ENCODE data around the gene ESD. TPM values are rescaled to one million over a fixed set of nuclear protein-coding genes. Genes with fewer than 3 reads are reported as not detected.
A peak's percentile ranks its signal among the peaks of the same experiment; 100 is the strongest.
"Not testable (repeated sequence)": the region's sequence is repeated elsewhere in the genome, so short reads cannot be mapped to it uniquely, and the experiment has no call there.

The ESD gene
- total RNA-seq, 1 donor from 2014 or later, result 191 TPM

DNA sequence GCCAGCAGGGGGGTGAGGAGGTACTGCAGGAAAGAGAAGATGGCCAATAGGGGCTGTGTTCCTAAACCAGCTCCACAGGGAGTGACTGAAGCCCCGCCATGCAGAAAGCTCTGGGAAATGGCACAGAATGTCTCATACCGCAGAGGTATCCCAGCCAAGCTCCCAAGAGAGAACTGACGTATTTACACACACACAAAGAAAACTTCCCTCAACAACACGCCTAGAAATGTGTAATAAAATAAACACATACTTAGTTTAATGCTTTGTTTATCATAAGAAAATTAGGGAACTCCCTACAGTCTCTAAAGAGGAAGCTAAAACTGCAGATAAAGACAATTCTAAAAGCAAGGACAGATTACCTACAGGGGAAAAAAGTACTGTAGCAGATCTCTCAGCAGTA lies 40.0 kb downstream of the ESD start:
- Histone ChIP-seq H4K20me1 (ENCODE audit: low read depth) (no peaks in the 10 kb centered on the region), H3F3A (ENCODE audit: low read depth) (no peaks in the 10 kb centered on the region), H3K9me3 (ENCODE audit: low read depth) (no peaks in the 10 kb centered on the region), H3K79me2 (ENCODE audit: low read depth) (no peaks in the 10 kb centered on the region), H3K27me3 (no peaks in the 10 kb centered on the region), H3K4me2 (no peak overlapping the region), H3K27ac (no peak overlapping the region), H3K4me3 (no peak overlapping the region), H2AFZ (replicated peaks) (peak overlapping the region; percentile 29), H3K9ac (no peak overlapping the region), H3K4me1 (no peaks in the 10 kb centered on the region), H3K36me3 (no peaks in the 10 kb centered on the region)
- H3K27ac Mint-ChIP-seq, result no peak overlapping the region
- no peak for TF ChIP-seq EZH2 (IDR thresholded peaks at IDR 0.05)
- TF ChIP-seq, protein P1, sequence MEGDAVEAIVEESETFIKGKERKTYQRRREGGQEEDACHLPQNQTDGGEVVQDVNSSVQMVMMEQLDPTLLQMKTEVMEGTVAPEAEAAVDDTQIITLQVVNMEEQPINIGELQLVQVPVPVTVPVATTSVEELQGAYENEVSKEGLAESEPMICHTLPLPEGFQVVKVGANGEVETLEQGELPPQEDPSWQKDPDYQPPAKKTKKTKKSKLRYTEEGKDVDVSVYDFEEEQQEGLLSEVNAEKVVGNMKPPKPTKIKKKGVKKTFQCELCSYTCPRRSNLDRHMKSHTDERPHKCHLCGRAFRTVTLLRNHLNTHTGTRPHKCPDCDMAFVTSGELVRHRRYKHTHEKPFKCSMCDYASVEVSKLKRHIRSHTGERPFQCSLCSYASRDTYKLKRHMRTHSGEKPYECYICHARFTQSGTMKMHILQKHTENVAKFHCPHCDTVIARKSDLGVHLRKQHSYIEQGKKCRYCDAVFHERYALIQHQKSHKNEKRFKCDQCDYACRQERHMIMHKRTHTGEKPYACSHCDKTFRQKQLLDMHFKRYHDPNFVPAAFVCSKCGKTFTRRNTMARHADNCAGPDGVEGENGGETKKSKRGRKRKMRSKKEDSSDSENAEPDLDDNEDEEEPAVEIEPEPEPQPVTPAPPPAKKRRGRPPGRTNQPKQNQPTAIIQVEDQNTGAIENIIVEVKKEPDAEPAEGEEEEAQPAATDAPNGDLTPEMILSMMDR (IDR thresholded peaks at IDR 0.05), result no peak
- TF ChIP-seq EZH2phosphoT487 (IDR thresholded peaks at IDR 0.05), result no peak
- no peaks in the 10 kb centered on the region for H3K27me3 Mint-ChIP-seq (ENCODE audit: insufficient read depth, low read depth)
- no peaks in the 10 kb centered on the region for H3K36me3 Mint-ChIP-seq
- H3K4me1 Mint-ChIP-seq, result peaks cover 5% of the 10 kb centered on the region
- H3K9me3 Mint-ChIP-seq, result no peaks in the 10 kb centered on the region
- no peak for DNase-seq (ENCODE audit: low spot score)
- H3K4me3 Mint-ChIP-seq, result no peak overlapping the region

DNA sequence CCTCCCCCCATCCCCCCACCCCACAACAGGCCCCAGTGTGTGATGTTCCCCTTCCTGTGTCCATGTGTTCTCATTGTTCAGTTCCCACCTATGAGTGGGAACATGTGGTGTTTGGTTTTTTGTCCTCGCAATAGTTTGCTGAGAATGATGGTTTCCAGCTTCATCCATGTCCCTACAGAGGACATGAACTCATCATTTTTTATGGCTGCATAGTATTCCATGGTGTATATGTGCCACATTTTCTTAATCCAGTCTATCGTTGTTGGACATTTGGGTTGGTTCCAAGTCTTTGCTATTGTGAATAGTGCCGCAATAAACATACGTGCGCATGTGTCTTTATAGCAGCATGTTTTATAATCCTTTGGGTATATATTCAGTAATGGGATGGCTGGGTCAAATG lies 41.5 kb downstream of the ESD start:
- H3K27me3 Mint-ChIP-seq (ENCODE audit: insufficient read depth, low read depth); H3K4me2 ChIP-seq: not testable (repeated sequence)

DNA sequence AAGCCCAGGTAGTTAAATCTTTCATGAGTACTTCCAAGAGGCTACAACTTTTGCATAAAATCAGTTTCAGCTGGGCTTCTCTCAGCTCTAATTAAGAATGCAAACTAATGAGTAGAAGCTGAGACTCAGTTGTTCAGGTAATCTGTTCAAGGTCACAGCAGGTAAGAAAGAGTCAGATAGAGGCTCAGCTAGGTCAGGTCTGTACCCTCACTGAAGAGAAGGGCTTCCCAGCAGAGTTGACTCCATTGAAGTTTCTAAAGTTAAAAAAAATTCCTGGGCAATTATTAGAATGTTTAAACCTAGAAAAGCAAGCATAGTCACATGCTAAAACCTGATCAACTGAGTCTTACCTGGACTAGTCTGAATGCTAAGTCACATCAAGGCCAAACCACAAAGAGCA lies 42.1 kb downstream of the ESD start:
- Histone ChIP-seq H3K79me2 (ENCODE audit: low read depth) (no peaks in the 10 kb centered on the region), H3K9ac (no peak overlapping the region), H3K4me2 (no peak overlapping the region), H3F3A (ENCODE audit: low read depth) (no peaks in the 10 kb centered on the region), H3K27ac (no peak overlapping the region), H3K36me3 (no peaks in the 10 kb centered on the region), H3K9me3 (ENCODE audit: low read depth) (no peaks in the 10 kb centered on the region), H2AFZ (replicated peaks) (no peak overlapping the region), H3K4me3 (no peak overlapping the region), H3K27me3 (no peaks in the 10 kb centered on the region), H3K4me1 (no peaks in the 10 kb centered on the region), H4K20me1 (ENCODE audit: low read depth) (no peaks in the 10 kb centered on the region)
- DNase-seq (ENCODE audit: low spot score), result no peak
- Mint-ChIP-seq H3K36me3 (peaks cover 4% of the 10 kb centered on the region), H3K27me3 (ENCODE audit: insufficient read depth, low read depth) (no peaks in the 10 kb centered on the region), H3K4me3 (no peak overlapping the region), H3K4me1 (peaks cover 5% of the 10 kb centered on the region), H3K27ac (no peak overlapping the region), H3K9me3 (no peaks in the 10 kb centered on the region)
- no peak for TF ChIP-seq EZH2phosphoT487 (IDR thresholded peaks at IDR 0.05)
- TF ChIP-seq EZH2 (IDR thresholded peaks at IDR 0.05), result no peak
- TF ChIP-seq, protein P1 (IDR thresholded peaks at IDR 0.05), result no peak

More for the DNA sequence above, 41.5 kb downstream of the ESD start:
- not testable (repeated sequence) for H3K36me3 ChIP-seq; H2AFZ ChIP-seq (replicated peaks); H3K4me1 ChIP-seq; H3K36me3 Mint-ChIP-seq; H3K27ac ChIP-seq; H3K4me3 ChIP-seq; H4K20me1 ChIP-seq (ENCODE audit: low read depth); H3K27ac Mint-ChIP-seq; H3K9me3 ChIP-seq (ENCODE audit: low read depth); H3K4me1 Mint-ChIP-seq; H3K9me3 Mint-ChIP-seq; H3F3A ChIP-seq (ENCODE audit: low read depth); H3K27me3 ChIP-seq; H3K4me3 Mint-ChIP-seq; H3K79me2 ChIP-seq (ENCODE audit: low read depth); H3K9ac ChIP-seq; DNase-seq (ENCODE audit: low spot score)

DNA sequence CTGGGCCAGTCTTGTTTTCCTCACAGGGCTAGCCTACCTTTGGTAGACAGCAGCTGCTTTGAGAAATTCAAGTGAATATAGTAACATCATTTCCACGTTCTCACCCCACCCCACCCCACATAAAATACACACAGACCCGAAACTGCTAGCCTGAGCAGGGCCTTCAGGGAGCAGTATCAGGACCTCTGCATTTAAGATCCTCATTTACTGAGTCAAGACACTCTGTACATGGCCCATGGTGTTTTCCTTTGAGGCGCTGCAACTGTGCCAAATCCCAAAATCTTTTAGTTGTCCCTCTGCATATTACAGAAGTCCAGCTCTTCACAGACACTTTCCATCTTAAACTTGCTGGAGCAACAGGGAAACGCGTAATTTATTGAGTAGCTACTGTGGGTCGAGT lies 43.0 kb downstream of the ESD start:
- H3K4me3 Mint-ChIP-seq, result no peak overlapping the region
- no peak overlapping the region for H2AFZ ChIP-seq (replicated peaks)
- H3K9me3 ChIP-seq (ENCODE audit: low read depth), result no peaks in the 10 kb centered on the region
- no peak for TF ChIP-seq EZH2 (IDR thresholded peaks at IDR 0.05)
- TF ChIP-seq EZH2phosphoT487 (IDR thresholded peaks at IDR 0.05), result no peak
- TF ChIP-seq, protein P1 (IDR thresholded peaks at IDR 0.05), result no peak
- H3K36me3 ChIP-seq, result no peaks in the 10 kb centered on the region
- H3K79me2 ChIP-seq (ENCODE audit: low read depth), result no peaks in the 10 kb centered on the region
- DNase-seq (ENCODE audit: low spot score), result no peak
- no peak overlapping the region for H3K4me3 ChIP-seq
- peaks cover 4% of the 10 kb centered on the region for H3K36me3 Mint-ChIP-seq
- H3K9ac ChIP-seq, result no peak overlapping the region
- no peak overlapping the region for H3K27ac ChIP-seq
- H4K20me1 ChIP-seq (ENCODE audit: low read depth), result no peaks in the 10 kb centered on the region
- no peak overlapping the region for H3K27ac Mint-ChIP-seq
- no peaks in the 10 kb centered on the region for H3F3A ChIP-seq (ENCODE audit: low read depth)
- peaks cover 5% of the 10 kb centered on the region for H3K4me1 Mint-ChIP-seq
- H3K9me3 Mint-ChIP-seq, result no peaks in the 10 kb centered on the region
- H3K4me1 ChIP-seq, result no peaks in the 10 kb centered on the region
- H3K27me3 Mint-ChIP-seq (ENCODE audit: insufficient read depth, low read depth), result no peaks in the 10 kb centered on the region
- H3K4me2 ChIP-seq, result no peak overlapping the region
- no peaks in the 10 kb centered on the region for H3K27me3 ChIP-seq

Data from neural progenitor cell (in vitro differentiated cells).